IMR-90 (cell line): ENCODE data around the gene FLT4. TPM values are rescaled to one million over a fixed set of nuclear protein-coding genes. Genes with fewer than 3 reads are reported as not detected.

ENCODE experiments used
- ATAC-seq: fragments of 200-7000 bp; cut with Tn5 transposase; 2 replicates; pipeline ENCODE4 v1.9.1; 2020; ENCODE audit warnings: low read depth, mild to moderate bottlenecking, moderate library complexity
- BruUV-seq: library from RNA; stranded (reverse); fragments of 400-500 nt; replicated peaks from 2 replicates; lab custom pipeline; 2021; lab: Mats Ljungman, UMichigan
- CTCF ChIA-PET: fragments of 300-600 bp; formaldehyde crosslinking; extraction: SDS; loops from one replicate; lab custom pipeline; 2021; ENCODE audit warnings: antibody characterized with exemption; lab: Yijun Ruan, JAX
- POLR2A ChIA-PET: fragments of 300-600 bp; sonication (Branson Sonifier 250); formaldehyde crosslinking; loops from one replicate; lab custom pipeline; 2022; ENCODE audit warnings: antibody characterized with exemption; ENCODE audit not compliant: unreplicated experiment; lab: Charles Lee
- DNase-seq: peaks from one replicate; pipeline ENCODE4 v3.0.0; 2013
- H2AFZ ChIP-seq: replicated peaks from 2 replicates; pipeline ENCODE3; 2013; ENCODE audit warnings: low read length, mild to moderate bottlenecking; ENCODE audit not compliant: poor library complexity
- H2AK5ac ChIP-seq: 2 replicates; pipeline ENCODE4 v1.6.1; 2013; ENCODE audit warnings: low read depth, low read length, inconsistent platforms
- H2AK9ac ChIP-seq: replicated peaks from 2 replicates; pipeline ENCODE3; 2013; ENCODE audit warnings: mild to moderate bottlenecking, low read depth, low read length, moderate library complexity; ENCODE audit not compliant: poor library complexity
- H2BK120ac ChIP-seq: 2 replicates; pipeline ENCODE4 v1.6.1; 2013; ENCODE audit warnings: low read depth, low read length, inconsistent platforms
- H2BK15ac ChIP-seq: 3 replicates; pipeline ENCODE4 v1.6.1; 2013; ENCODE audit warnings: low read depth, low read length, inconsistent platforms
- H2BK20ac ChIP-seq: 2 replicates; pipeline ENCODE4 v1.6.1; 2013; ENCODE audit warnings: low read depth, mild to moderate bottlenecking, inconsistent platforms, low read length, moderate library complexity
- H2BK5ac ChIP-seq: 2 replicates; pipeline ENCODE4 v1.6.1; 2013; ENCODE audit warnings: mild to moderate bottlenecking, low read depth, low read length, inconsistent platforms; ENCODE audit not compliant: poor library complexity, severe bottlenecking
- H3K14ac ChIP-seq: replicated peaks from 2 replicates; pipeline ENCODE4 v1.6.1; 2013; ENCODE audit warnings: low read depth, low read length, inconsistent platforms
- H3K18ac ChIP-seq: 2 replicates; pipeline ENCODE4 v1.6.1; 2013; ENCODE audit warnings: low read depth, low read length, control low read depth
- H3K23ac ChIP-seq: 2 replicates; pipeline ENCODE4 v1.6.1; 2013; ENCODE audit warnings: low read depth, low read length, inconsistent platforms
- H3K27ac ChIP-seq: 2 replicates; pipeline ENCODE4 v1.5.1; 2013; ENCODE audit warnings: mild to moderate bottlenecking, control low read depth, low read length; ENCODE audit not compliant: insufficient read depth
- H3K27me3 ChIP-seq: 2 replicates; pipeline ENCODE4 v1.6.1; 2013; ENCODE audit warnings: low read length; ENCODE audit not compliant: control insufficient read depth, insufficient read depth
- H3K36me3 ChIP-seq: 2 replicates; pipeline ENCODE4 v1.6.1; 2013; ENCODE audit warnings: low read length, mixed read lengths; ENCODE audit not compliant: control insufficient read depth, insufficient read depth
- H3K4ac ChIP-seq: 2 replicates; pipeline ENCODE4 v1.6.1; 2013; ENCODE audit warnings: low read depth, low read length, inconsistent platforms
- H3K4me1 ChIP-seq: 2 replicates; pipeline ENCODE4 v1.6.1; 2013; ENCODE audit warnings: low read length, mixed read lengths; ENCODE audit not compliant: control insufficient read depth, insufficient read depth
- H3K4me2 ChIP-seq: 2 replicates; pipeline ENCODE4 v1.6.1; 2013; ENCODE audit warnings: low read depth, mild to moderate bottlenecking, control low read depth, low read length, moderate library complexity
- H3K4me3 ChIP-seq: 2 replicates; pipeline ENCODE4 v1.5.1; 2013; ENCODE audit warnings: low read depth, mild to moderate bottlenecking, control low read depth, low read length, moderate library complexity; ENCODE audit not compliant: insufficient read depth
- H3K56ac ChIP-seq: 2 replicates; pipeline ENCODE4 v1.6.1; 2013; ENCODE audit warnings: low read length, inconsistent platforms; ENCODE audit not compliant: insufficient read depth; ENCODE audit errors: extremely low read depth
- H3K79me1 ChIP-seq, 2 experiments: 2 replicates each; pipeline ENCODE4 v1.6.1; 2013; ENCODE audit warnings: low read length in 2 of 2, inconsistent platforms in 1 of 2, low read depth in 1 of 2
- H3K9ac ChIP-seq: 2 replicates; pipeline ENCODE4 v1.6.1; 2013; ENCODE audit warnings: low read depth, low read length, control low read depth
- H3K9me1 ChIP-seq: 2 replicates; pipeline ENCODE4 v1.6.1; 2013; ENCODE audit warnings: low read length, inconsistent platforms; ENCODE audit not compliant: insufficient read depth
- H3K9me3 ChIP-seq: 2 replicates; pipeline ENCODE4 v1.6.1; 2013; ENCODE audit warnings: low read length; ENCODE audit not compliant: control insufficient read depth, insufficient read depth
- H4K20me1 ChIP-seq: 2 replicates; pipeline ENCODE4 v1.6.1; 2013; ENCODE audit warnings: low read length, inconsistent platforms; ENCODE audit not compliant: insufficient read depth
- H4K5ac ChIP-seq: 2 replicates; pipeline ENCODE4 v1.6.1; 2013; ENCODE audit warnings: mild to moderate bottlenecking, low read depth, low read length, control low read depth
- H4K8ac ChIP-seq, 2 experiments: 2 replicates each; pipeline ENCODE4 v1.6.1; 2013; ENCODE audit warnings: low read depth in 2 of 2, low read length in 2 of 2, control low read depth in 1 of 2, inconsistent platforms in 1 of 2
- H4K91ac ChIP-seq: 2 replicates; pipeline ENCODE4 v1.6.1; 2013; ENCODE audit warnings: low read depth, low read length, inconsistent platforms; ENCODE audit not compliant: insufficient read depth
- FOS ChIP-seq: fragments of 150-350 bp; IDR thresholded peaks from 2 replicates; pipeline ENCODE4 v1.6.1; 2016; ENCODE audit warnings: low read depth, low read length
- MAFK ChIP-seq: IDR thresholded peaks from 2 replicates; pipeline ENCODE4 v1.6.1; 2012; ENCODE audit warnings: low read depth, low read length, improper control_type of control experiment
- MAZ ChIP-seq: IDR thresholded peaks from 2 replicates; pipeline ENCODE4 v1.6.1; 2012; ENCODE audit warnings: low read depth, mild to moderate bottlenecking, low read length, improper control_type of control experiment, moderate library complexity, borderline replicate concordance
- NFE2L2 ChIP-seq: fragments of 150-350 bp; IDR thresholded peaks from 2 replicates; pipeline ENCODE4 v1.6.1; 2016; ENCODE audit warnings: low read depth, mild to moderate bottlenecking, low read length
- RAD21 ChIP-seq: IDR thresholded peaks from 2 replicates; pipeline ENCODE4 v1.6.1; 2012; ENCODE audit warnings: low read length, improper control_type of control experiment
- SMC3 ChIP-seq: fragments of 150-350 bp; IDR thresholded peaks from 2 replicates; pipeline ENCODE4 v1.6.1; 2016; ENCODE audit warnings: low read depth, mild to moderate bottlenecking, antibody characterized with exemption, low read length, moderate library complexity
- WGBS, 2 experiments: methylation state at CpG; one replicate each; pipeline versions ENCODE4 v1.1.5 to v1.1.7; 2013; ENCODE audit warnings: missing lambda C conversion rate in 2 of 2; ENCODE audit not compliant: insufficient read length in 1 of 2; ENCODE audit errors: extremely low coverage in 2 of 2; 5-methylcytosine and 5-hydroxymethylcytosine counted together
- dilution Hi-C: fragments of 300-500 bp; cut with HindIII; formaldehyde crosslinking; loops from one replicate; pipeline ENCODE4 v1.14.3; 2018; ENCODE audit warnings: low sequenced_read_pairs; ENCODE audit not compliant: unreplicated experiment
- in situ Hi-C: fragments of 300-500 bp; cut with MboI; formaldehyde crosslinking; loops from 3 replicates; pipeline ENCODE4 v1.14.3; 2019; ENCODE audit warnings: low sequenced_read_pairs, inconsistent platforms, mixed read lengths
- intact Hi-C: fragments of 100-400 bp; cut with micrococcal nuclease; formaldehyde crosslinking; loops from 2 replicates; pipeline ENCODE4 v1.10.0; 2022
- polyA plus RNA-seq, 3 experiments: library from polyadenylated mRNA; depleted of rRNA; stranded (reverse); fragments of >200 nt; gene quantifications; 2 replicates each; pipeline ENCODE4 v1.2.3, GENCODE V29; 2012; ENCODE audit warnings: low replicate concordance in 1 of 3
- total RNA-seq: library from RNA; depleted of rRNA; stranded (reverse); fragments of >200 nt; gene quantifications from 2 replicates; pipeline ENCODE4 v1.2.3, GENCODE V29; 2012

The FLT4 gene
- total and polyA plus RNA-seq, 2 of the 4 experiments (the other 2 are of a cell fraction), result under 0.01 to 0.07 TPM

- no peaks in the 10 kb centered on the region for H3K9me3 ChIP-seq
Measured at GRCh38 chr5:180600554-180601041, 48.8 kb downstream of the FLT4 start.

More at GRCh38 chr5:180600554-180601041, 48.8 kb downstream of the FLT4 start:
- Histone ChIP-seq H4K20me1 (no peaks in the 10 kb centered on the region), H2BK20ac (no peak overlapping the region), H3K27me3 (peaks cover 10% of the 10 kb centered on the region; the same call in 1 of the 2 replicates), H2AFZ (no peak overlapping the region), H2BK120ac (no peak overlapping the region), H3K9me1 (no peaks in the 10 kb centered on the region), H3K23ac (no peak overlapping the region), H2AK5ac (no peak overlapping the region), H3K18ac (no peak overlapping the region), H3K4me1 (no peaks in the 10 kb centered on the region), H3K36me3 (no peaks in the 10 kb centered on the region), H3K56ac (no peak overlapping the region), H4K5ac (no peak overlapping the region), H3K4ac (no peak overlapping the region), H3K79me1 (no peaks in the 10 kb centered on the region), H2BK15ac (no peak overlapping the region), H2BK5ac (no peak overlapping the region), H3K4me2 (no peak overlapping the region), H3K4me3 (no peak overlapping the region), H3K9ac (no peak overlapping the region), H4K8ac (no peak overlapping the region), H3K27ac (no peak overlapping the region), H3K14ac (no peak overlapping the region), H4K91ac (no peak overlapping the region), H2AK9ac (no peak overlapping the region)
- ChIA-PET POLR2A (no interaction called here), CTCF (no interaction called here)
- 94% methylated on average over 3 of the region's 12 CpGs; no CpG with 5 or more reads in 1 of the 2 experiments for WGBS, 2 experiments
- intact Hi-C loops (loop anchor here (10.0 kb wide), 1 partner anchor 396 kb away; the partner anchor contains the start of gene RASGEF1C), in situ Hi-C loops (no loop called here), dilution Hi-C loops (no loop called here)
- ATAC-seq, result no peak
- TF ChIP-seq RAD21 (no peak), SMC3 (no peak), MAZ (no peak), NFE2L2 (no peak), MAFK (no peak), FOS (no peak)
- DNase-seq, result no peak
- BruUV-seq, result no TSS peak
